Spinal cord (tissue), 10 donors: Measurements from ENCODE around the gene MACROD2. TPM values are rescaled to one million over a fixed set of nuclear protein-coding genes. Genes with fewer than 3 reads are reported as not detected.

Source experiments
- DNase-seq, 6 donors: peaks; one replicate each; pipeline versions ENCODE4 v3.0.0 to v3.0.0-alpha.2; 2013 to 2015; ENCODE audit warnings: low spot score in 6 of 6, low read depth in 4 of 6
- H3K27ac ChIP-seq: one replicate; pipeline ENCODE4 v1.5.1; 2013; ENCODE audit warnings: low read depth, low read length, control low read depth
- H3K27me3 ChIP-seq: one replicate; pipeline ENCODE4 v1.6.1; 2013; ENCODE audit warnings: low read length; ENCODE audit not compliant: control insufficient read depth, insufficient read depth
- H3K36me3 ChIP-seq: one replicate; pipeline ENCODE4 v1.6.1; 2013; ENCODE audit warnings: low read length; ENCODE audit not compliant: control insufficient read depth, insufficient read depth
- H3K4me1 ChIP-seq: one replicate; pipeline ENCODE4 v1.6.1; 2013; ENCODE audit warnings: low read length; ENCODE audit not compliant: control insufficient read depth, insufficient read depth
- H3K4me3 ChIP-seq: one replicate; pipeline ENCODE4 v1.5.1; 2013; ENCODE audit warnings: low read depth, low read length, control low read depth
- H3K9me3 ChIP-seq: one replicate; pipeline ENCODE4 v1.6.1; 2013; ENCODE audit warnings: low read length; ENCODE audit not compliant: control insufficient read depth, insufficient read depth
- WGBS: methylation state at CpG from one replicate; pipeline ENCODE4 v1.1.5; 2013; ENCODE audit warnings: missing lambda C conversion rate; ENCODE audit not compliant: insufficient coverage; 5-methylcytosine and 5-hydroxymethylcytosine counted together
- polyA plus RNA-seq, 2 donors: library from polyadenylated mRNA; unstranded; fragments of 120-200 nt; gene quantifications; one replicate each; pipeline ENCODE4 v1.2.1, GENCODE V29; 2013; ENCODE audit not compliant: insufficient read length in 2 of 2
- total RNA-seq, 2 donors: library from RNA; depleted of rRNA in 1 of 2; stranded (reverse); fragments of 120-200 nt in 1 of 2; fragments of >200 nt in 1 of 2; gene quantifications; one replicate each; pipeline versions ENCODE4 v1.2.3 to v1.2.4, GENCODE V29; 2013 to 2014
- donor health status: healthy.

The MACROD2 gene
- total and polyA plus RNA-seq, 4 donors = 16.2 to 34.0 (median 23.6) TPM

GRCh38 chr20:14799545-14800216, 804.4 kb downstream of the MACROD2 start:
- Histone ChIP-seq H3K9me3 (no peaks in the 10 kb centered on the region), H3K27ac (no peak overlapping the region), H3K36me3 (no peaks in the 10 kb centered on the region), H3K4me1 (no peaks in the 10 kb centered on the region), H3K4me3 (no peak overlapping the region), H3K27me3 (no peaks in the 10 kb centered on the region)
- no peak for DNase-seq
- WGBS = no CpG with 5 or more reads among the region's 5 CpGs

GRCh38 chr20:14800707-14801425, 805.5 kb downstream of the MACROD2 start:
- peak in 2 of 6 donors; percentile 56 to 77 for DNase-seq
- no CpG with 5 or more reads among the region's 7 CpGs for WGBS
- Histone ChIP-seq H3K4me3 (no peak overlapping the region), H3K27me3 (no peaks in the 10 kb centered on the region), H3K9me3 (no peaks in the 10 kb centered on the region), H3K27ac (no peak overlapping the region), H3K4me1 (no peaks in the 10 kb centered on the region), H3K36me3 (no peaks in the 10 kb centered on the region)

- Histone ChIP-seq H3K9me3 (no peaks in the 10 kb centered on the region), H3K36me3 (no peaks in the 10 kb centered on the region), H3K4me3 (no peak overlapping the region), H3K27ac (no peak overlapping the region), H3K4me1 (no peaks in the 10 kb centered on the region), H3K27me3 (no peaks in the 10 kb centered on the region)
- WGBS = 100% methylated on average over 2 of the region's 5 CpGs
- no peak for DNase-seq
Measured at GRCh38 chr20:14801591-14802325, 806.4 kb downstream of the MACROD2 start.

- H3K4me1 ChIP-seq = no peaks in the 10 kb centered on the region
- H3K27ac ChIP-seq = no peak overlapping the region
- H3K36me3 ChIP-seq = no peaks in the 10 kb centered on the region
- WGBS = 100% methylated on average over 1 of the region's 2 CpGs
- no peak for DNase-seq
- H3K4me3 ChIP-seq = no peak overlapping the region
- H3K9me3 ChIP-seq = no peaks in the 10 kb centered on the region
- H3K27me3 ChIP-seq = no peaks in the 10 kb centered on the region
Measured at GRCh38 chr20:14807224-14807623, 811.9 kb downstream of the MACROD2 start.

- Histone ChIP-seq H3K4me3 (no peak overlapping the region), H3K9me3 (no peaks in the 10 kb centered on the region), H3K27ac (no peak overlapping the region), H3K27me3 (no peaks in the 10 kb centered on the region), H3K36me3 (no peaks in the 10 kb centered on the region), H3K4me1 (no peaks in the 10 kb centered on the region)
- no CpG with 5 or more reads among the region's 2 CpGs for WGBS
- no peak for DNase-seq
Measured at GRCh38 chr20:14815340-14815739, 820.0 kb downstream of the MACROD2 start.

- no peaks in the 10 kb centered on the region for H3K27me3 ChIP-seq
- H3K4me3 ChIP-seq = no peak overlapping the region
- DNase-seq = no peak
- no CpG with 5 or more reads among the region's 1 CpG for WGBS
- no peaks in the 10 kb centered on the region for H3K4me1 ChIP-seq
- no peaks in the 10 kb centered on the region for H3K36me3 ChIP-seq
- no peaks in the 10 kb centered on the region for H3K9me3 ChIP-seq
- H3K27ac ChIP-seq = no peak overlapping the region
Measured at GRCh38 chr20:14816471-14816870, 821.2 kb downstream of the MACROD2 start.

- no peaks in the 10 kb centered on the region for H3K4me1 ChIP-seq
- peak in 1 of 6 donors; percentile 83 for DNase-seq
- H3K4me3 ChIP-seq = no peak overlapping the region
- no CpG with 5 or more reads among the region's 3 CpGs for WGBS
- H3K36me3 ChIP-seq = no peaks in the 10 kb centered on the region
- H3K9me3 ChIP-seq = no peaks in the 10 kb centered on the region
- no peaks in the 10 kb centered on the region for H3K27me3 ChIP-seq
- H3K27ac ChIP-seq = no peak overlapping the region
Measured at GRCh38 chr20:14817101-14817500, 821.8 kb downstream of the MACROD2 start.

- H3K27ac ChIP-seq = no peak overlapping the region
- no peak overlapping the region for H3K4me3 ChIP-seq
- no peaks in the 10 kb centered on the region for H3K27me3 ChIP-seq
- peaks cover 2% of the 10 kb centered on the region for H3K9me3 ChIP-seq
- no peaks in the 10 kb centered on the region for H3K4me1 ChIP-seq
- H3K36me3 ChIP-seq = no peaks in the 10 kb centered on the region
- 80% methylated on average over 2 of the region's 9 CpGs for WGBS
- DNase-seq = peak in 1 of 6 donors; percentile 64
Measured at GRCh38 chr20:14820771-14821170, 825.5 kb downstream of the MACROD2 start.

GRCh38 chr20:14821251-14821650, 825.9 kb downstream of the MACROD2 start:
- Histone ChIP-seq H3K4me3 (no peak overlapping the region), H3K9me3 (peaks cover 2% of the 10 kb centered on the region), H3K4me1 (no peaks in the 10 kb centered on the region), H3K27ac (no peak overlapping the region), H3K36me3 (no peaks in the 10 kb centered on the region), H3K27me3 (no peaks in the 10 kb centered on the region)
- no CpG with 5 or more reads among the region's 3 CpGs for WGBS
- DNase-seq = no peak
